ENCODE results near the gene CBARP. TPM values are rescaled to one million over a fixed set of nuclear protein-coding genes. Genes with fewer than 3 reads are reported as not detected.

The CBARP gene
- total RNA-seq, 4 donors from 2014 or later = 0.57 to 1.1 TPM; not detected in 2

- no peak for TF ChIP-seq CTCF (IDR thresholded peaks at IDR 0.05; ENCODE audit: low read depth)
Observed at GRCh38 chr19:1229924-1230782, 7.7 kb downstream of the CBARP start.

GRCh38 chr19:1229056-1229923 is 8.5 kb downstream of the CBARP start:
- no peak for TF ChIP-seq CTCF (IDR thresholded peaks at IDR 0.05; ENCODE audit: low read depth)

- no peak for TF ChIP-seq CTCF (IDR thresholded peaks at IDR 0.05; ENCODE audit: low read depth)
Observed at GRCh38 chr19:1228161-1228957, 9.4 kb downstream of the CBARP start.

- TF ChIP-seq CTCF (IDR thresholded peaks at IDR 0.05; ENCODE audit: low read depth) = no peak
Observed at GRCh38 chr19:1227304-1228054, 10.3 kb downstream of the CBARP start.

GRCh38 chr19:1226522-1227303 is 11.1 kb downstream of the CBARP start:
- TF ChIP-seq CTCF (IDR thresholded peaks at IDR 0.05; ENCODE audit: low read depth) = no peak

GRCh38 chr19:1226227-1226518 is 11.6 kb downstream of the CBARP start:
- TF ChIP-seq CTCF (IDR thresholded peaks at IDR 0.05; ENCODE audit: low read depth) = no peak

All from subcutaneous adipose tissue (tissue), 4 donors.